Dendritic cell treated with granulocyte-macrophage colony-stimulating factor and Interleukin-4, amounts not matched to agents 40 ng/mL and 50 ng/mL, for 4 days (primary cell): ENCODE data around the gene CEL.
"Not testable (repeated sequence)": the region's sequence is repeated elsewhere in the genome, so short reads cannot be mapped to it uniquely, and the experiment has no call there.

Source experiments
- H3K27ac Mint-ChIP-seq: one replicate; pipeline ENCODE4 v1.8.0; 2022; ENCODE audit warnings: mild to moderate bottlenecking, mixed read lengths
- H3K27me3 Mint-ChIP-seq: one replicate; pipeline ENCODE4 v1.8.0; 2022; ENCODE audit warnings: mild to moderate bottlenecking, mixed read lengths
- H3K36me3 Mint-ChIP-seq: one replicate; pipeline ENCODE4 v1.8.0; 2022; ENCODE audit warnings: low read depth, mixed read lengths
- H3K4me1 Mint-ChIP-seq: one replicate; pipeline ENCODE4 v1.8.0; 2022; ENCODE audit warnings: low read depth, mixed read lengths
- H3K4me3 Mint-ChIP-seq: one replicate; pipeline ENCODE4 v1.8.0; 2022; ENCODE audit warnings: mild to moderate bottlenecking, moderate library complexity, mixed read lengths
- H3K9me3 Mint-ChIP-seq: one replicate; pipeline ENCODE4 v1.8.0; 2022; ENCODE audit warnings: mixed read lengths
- intact Hi-C: fragments of 100-400 bp; cut with micrococcal nuclease; formaldehyde crosslinking; loops from one replicate; pipeline ENCODE4 v1.15.0; 2022

CEL gene

GRCh38 chr9:133075925-133076630 is 14.3 kb downstream of the CEL start:
- no peak overlapping the region for H3K27ac Mint-ChIP-seq
- no peaks in the 10 kb centered on the region for H3K9me3 Mint-ChIP-seq
- no peak overlapping the region for H3K4me3 Mint-ChIP-seq
- no peaks in the 10 kb centered on the region for H3K4me1 Mint-ChIP-seq
- peaks cover 6% of the 10 kb centered on the region for H3K27me3 Mint-ChIP-seq
- H3K36me3 Mint-ChIP-seq, result no peaks in the 10 kb centered on the region
- intact Hi-C loops, result no loop called here

DNA sequence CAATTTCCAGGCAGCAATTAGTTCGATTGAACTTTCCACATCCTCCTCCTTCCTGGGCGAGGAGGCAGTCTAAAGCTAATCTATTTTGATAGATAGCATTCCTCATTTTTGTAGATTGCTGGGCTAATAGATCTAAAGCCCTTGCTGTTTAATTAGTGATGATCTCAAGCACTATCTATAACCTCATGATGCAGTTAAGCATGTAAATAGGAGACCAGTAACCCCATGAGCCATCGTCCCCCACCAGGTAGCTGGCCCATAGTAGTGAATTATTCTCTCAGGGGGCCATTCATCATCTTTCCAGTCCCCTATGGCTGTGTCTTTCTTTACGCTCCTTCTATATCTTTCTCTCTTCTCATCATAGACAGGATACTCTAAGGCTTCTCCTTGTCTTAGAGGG is 14.9 kb downstream of the CEL start:
- Mint-ChIP-seq H3K4me3 (no peak overlapping the region), H3K27ac (no peak overlapping the region), H3K4me1 (no peaks in the 10 kb centered on the region), H3K36me3 (no peaks in the 10 kb centered on the region), H3K9me3 (no peaks in the 10 kb centered on the region), H3K27me3 (peaks cover 9% of the 10 kb centered on the region)
- intact Hi-C loops, result no loop called here

DNA sequence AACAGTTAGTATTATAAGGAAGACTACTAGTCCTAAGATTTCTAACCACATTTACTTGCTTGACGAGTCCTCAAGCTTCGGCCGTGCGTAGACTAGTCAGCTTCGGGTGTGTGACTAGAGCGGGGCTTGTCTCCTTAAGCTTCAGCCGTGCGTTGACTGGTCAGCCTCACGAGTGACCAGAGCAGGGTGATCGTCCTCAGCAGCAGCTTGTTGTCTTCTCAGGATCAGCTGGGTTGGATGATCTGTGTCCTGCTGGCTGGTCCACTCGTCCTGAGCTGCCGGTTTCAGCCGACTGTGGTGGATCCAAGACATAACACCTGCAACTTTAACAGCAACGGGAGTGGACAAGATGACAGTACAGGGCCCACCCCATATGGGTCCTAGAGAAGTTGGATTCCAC is 16.7 kb downstream of the CEL start:
- no peaks in the 10 kb centered on the region for H3K4me1 Mint-ChIP-seq
- H3K27me3 Mint-ChIP-seq, result peaks cover 9% of the 10 kb centered on the region
- no peaks in the 10 kb centered on the region for H3K36me3 Mint-ChIP-seq
- H3K27ac Mint-ChIP-seq, result no peak overlapping the region
- intact Hi-C loops, result no loop called here
- H3K4me3 Mint-ChIP-seq, result no peak overlapping the region
- H3K9me3 Mint-ChIP-seq, result no peaks in the 10 kb centered on the region

GRCh38 chr9:133080161-133080560 is 18.4 kb downstream of the CEL start:
- peaks cover 10% of the 10 kb centered on the region for H3K27me3 Mint-ChIP-seq
- no peak overlapping the region for H3K27ac Mint-ChIP-seq
- intact Hi-C loops, result no loop called here

DNA sequence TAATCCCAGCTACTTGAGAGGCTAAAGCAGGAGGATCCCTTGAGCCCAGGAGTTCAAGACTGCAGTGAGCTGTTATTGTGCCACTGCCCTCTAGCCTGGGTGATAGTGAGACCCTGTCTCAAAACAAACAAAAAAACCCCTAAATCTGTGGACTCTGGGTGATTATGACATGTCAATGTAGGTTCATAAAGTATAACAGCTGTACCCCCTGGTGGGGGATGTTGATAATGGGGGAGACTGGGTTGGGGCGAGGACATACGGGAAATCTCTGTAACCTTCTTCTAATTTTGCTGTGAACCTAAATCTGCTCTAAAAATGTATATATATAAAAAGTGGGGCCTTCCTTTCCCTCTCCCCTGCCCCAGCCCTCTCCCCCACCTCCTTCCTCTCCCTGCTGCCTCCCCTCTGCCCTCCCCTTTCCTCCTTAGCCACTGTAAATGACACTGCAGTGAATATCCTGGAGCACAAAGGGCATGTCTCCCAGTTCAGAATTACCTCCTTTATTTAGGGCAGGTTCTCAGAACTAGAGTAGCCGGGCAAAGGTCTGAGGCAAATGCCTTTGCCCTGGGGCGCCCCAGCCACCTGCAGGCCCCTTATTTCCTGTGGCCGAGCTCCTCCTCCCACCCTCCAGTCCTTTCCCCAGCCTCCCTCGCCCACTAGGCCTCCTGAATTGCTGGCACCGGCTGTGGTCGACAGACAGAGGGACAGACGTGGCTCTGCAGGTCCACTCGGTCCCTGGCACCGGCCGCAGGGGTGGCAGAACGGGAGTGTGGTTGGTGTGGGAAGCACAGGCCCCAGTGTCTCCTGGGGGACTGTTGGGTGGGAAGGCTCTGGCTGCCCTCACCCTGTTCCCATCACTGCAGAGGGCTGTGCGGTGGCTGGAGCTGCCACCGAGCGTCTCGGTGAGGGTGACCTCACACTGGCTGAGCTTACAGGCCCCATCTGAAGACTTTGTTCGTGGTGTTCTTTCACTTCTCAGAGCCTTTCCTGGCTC is 19.3 kb downstream of the CEL start:
- intact Hi-C loops, H3K4me1 Mint-ChIP-seq, H3K4me3 Mint-ChIP-seq, H3K36me3 Mint-ChIP-seq, H3K27ac Mint-ChIP-seq, H3K27me3 Mint-ChIP-seq, H3K9me3 Mint-ChIP-seq: not testable (repeated sequence)

More at GRCh38 chr9:133080161-133080560, 18.4 kb downstream of the CEL start:
- Mint-ChIP-seq H3K9me3 (no peaks in the 10 kb centered on the region), H3K4me1 (no peaks in the 10 kb centered on the region), H3K4me3 (no peak overlapping the region), H3K36me3 (no peaks in the 10 kb centered on the region)

GRCh38 chr9:133081957-133082644 is 20.3 kb downstream of the CEL start:
- H3K9me3 Mint-ChIP-seq, H3K4me1 Mint-ChIP-seq, H3K27ac Mint-ChIP-seq: not testable (repeated sequence)

GRCh38 chr9:133083688-133084087 is 21.9 kb downstream of the CEL start:
- not testable (repeated sequence) for H3K4me1 Mint-ChIP-seq, H3K27me3 Mint-ChIP-seq

More at GRCh38 chr9:133081957-133082644, 20.3 kb downstream of the CEL start:
- H3K27me3 Mint-ChIP-seq, H3K36me3 Mint-ChIP-seq, intact Hi-C loops, H3K4me3 Mint-ChIP-seq: not testable (repeated sequence)

DNA sequence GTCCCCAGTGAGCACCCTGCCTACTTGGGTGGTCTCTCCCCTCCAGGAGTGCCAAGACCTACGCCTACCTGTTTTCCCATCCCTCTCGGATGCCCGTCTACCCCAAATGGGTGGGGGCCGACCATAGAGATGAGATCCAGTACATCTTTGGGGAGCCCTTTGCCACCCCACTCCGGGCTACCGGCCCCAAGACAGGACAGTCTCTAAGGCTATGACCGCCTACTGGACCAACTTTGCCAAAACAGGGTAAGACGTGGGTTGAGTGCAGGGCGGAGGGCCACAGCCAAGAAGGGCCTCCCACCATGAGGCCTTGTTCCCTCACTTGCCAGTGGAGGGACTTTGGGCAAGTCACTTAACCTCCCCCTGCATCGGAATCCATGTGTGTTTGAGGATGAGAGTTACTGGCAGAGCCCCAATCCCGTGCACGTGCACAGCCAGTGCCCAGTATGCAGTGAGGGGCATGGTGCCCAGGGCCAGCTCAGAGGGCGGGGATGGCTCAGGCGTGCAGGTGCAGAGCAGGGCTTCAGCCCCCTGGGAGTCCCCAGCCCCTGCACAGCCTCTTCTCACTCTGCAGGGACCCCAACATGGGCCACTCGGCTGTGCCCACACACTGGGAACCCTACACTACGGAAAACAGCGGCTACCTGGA is 24.6 kb downstream of the CEL start:
- H3K4me3 Mint-ChIP-seq, H3K27me3 Mint-ChIP-seq, H3K4me1 Mint-ChIP-seq, H3K27ac Mint-ChIP-seq, H3K9me3 Mint-ChIP-seq, H3K36me3 Mint-ChIP-seq, intact Hi-C loops: not testable (repeated sequence)

More at GRCh38 chr9:133083688-133084087, 21.9 kb downstream of the CEL start:
- H3K4me3 Mint-ChIP-seq, H3K27ac Mint-ChIP-seq, H3K9me3 Mint-ChIP-seq, H3K36me3 Mint-ChIP-seq, intact Hi-C loops: not testable (repeated sequence)

DNA sequence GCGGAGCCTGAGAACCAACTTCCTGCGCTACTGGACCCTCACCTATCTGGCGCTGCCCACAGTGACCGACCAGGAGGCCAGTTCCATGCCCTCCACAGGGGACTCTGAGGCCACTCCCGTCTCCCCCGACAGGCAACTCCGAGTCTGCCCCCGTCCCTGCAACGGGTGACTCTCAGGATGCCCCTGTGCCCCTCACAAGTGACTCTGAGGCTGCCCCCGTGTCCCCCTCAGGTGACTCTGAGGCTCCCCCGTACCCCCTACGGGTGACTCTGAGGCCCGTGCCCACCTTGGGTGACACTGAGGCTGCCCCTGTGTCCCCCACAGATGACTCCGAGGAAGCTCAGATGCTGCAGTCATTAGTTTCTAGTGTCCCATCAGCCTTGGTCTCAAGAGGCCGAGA is 25.1 kb downstream of the CEL start:
- Mint-ChIP-seq H3K36me3 (no peaks in the 10 kb centered on the region), H3K4me1 (no peaks in the 10 kb centered on the region), H3K9me3 (no peaks in the 10 kb centered on the region), H3K27ac (no peak overlapping the region), H3K4me3 (no peak overlapping the region), H3K27me3 (peaks cover 4% of the 10 kb centered on the region)
- intact Hi-C loops, result no loop called here

GRCh38 chr9:133087429-133088145 is 25.8 kb downstream of the CEL start:
- Mint-ChIP-seq H3K36me3 (no peaks in the 10 kb centered on the region), H3K27ac (no peak overlapping the region), H3K27me3 (peaks cover 3% of the 10 kb centered on the region), H3K9me3 (no peaks in the 10 kb centered on the region), H3K4me3 (no peak overlapping the region), H3K4me1 (no peaks in the 10 kb centered on the region)
- intact Hi-C loops, result no loop called here

- Mint-ChIP-seq H3K36me3 (no peaks in the 10 kb centered on the region), H3K4me3 (no peak overlapping the region), H3K27me3 (peaks cover 3% of the 10 kb centered on the region), H3K27ac (no peak overlapping the region), H3K4me1 (no peaks in the 10 kb centered on the region), H3K9me3 (no peaks in the 10 kb centered on the region)
- intact Hi-C loops, result no loop called here
These were observed 26.5 kb downstream of the CEL start for GRCh38 chr9:133088146-133088750.

DNA sequence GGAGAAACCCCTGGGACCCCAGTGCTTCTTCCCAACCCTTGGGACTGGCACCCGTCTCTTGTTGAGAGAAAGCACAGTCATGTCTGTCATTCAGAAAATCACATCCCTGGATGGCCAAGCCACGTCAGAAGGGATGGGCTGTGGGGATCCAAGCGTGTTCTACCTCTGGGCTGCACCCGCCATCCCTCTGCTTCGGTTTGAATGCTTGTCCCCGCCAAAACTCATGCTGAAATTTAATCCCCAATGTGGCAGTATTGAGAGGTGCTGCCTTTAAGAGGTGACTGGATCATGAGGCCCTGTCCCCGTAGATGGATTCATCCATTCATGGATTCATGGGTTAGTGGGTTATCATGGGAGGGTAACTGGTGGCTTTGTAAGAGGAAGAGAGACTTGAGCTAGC is 27.0 kb downstream of the CEL start:
- Mint-ChIP-seq H3K27me3 (peaks cover under 1% of the 10 kb centered on the region), H3K4me1 (no peaks in the 10 kb centered on the region), H3K27ac (no peak overlapping the region), H3K9me3 (no peaks in the 10 kb centered on the region), H3K36me3 (no peaks in the 10 kb centered on the region), H3K4me3 (no peak overlapping the region)
- intact Hi-C loops, result no loop called here

DNA sequence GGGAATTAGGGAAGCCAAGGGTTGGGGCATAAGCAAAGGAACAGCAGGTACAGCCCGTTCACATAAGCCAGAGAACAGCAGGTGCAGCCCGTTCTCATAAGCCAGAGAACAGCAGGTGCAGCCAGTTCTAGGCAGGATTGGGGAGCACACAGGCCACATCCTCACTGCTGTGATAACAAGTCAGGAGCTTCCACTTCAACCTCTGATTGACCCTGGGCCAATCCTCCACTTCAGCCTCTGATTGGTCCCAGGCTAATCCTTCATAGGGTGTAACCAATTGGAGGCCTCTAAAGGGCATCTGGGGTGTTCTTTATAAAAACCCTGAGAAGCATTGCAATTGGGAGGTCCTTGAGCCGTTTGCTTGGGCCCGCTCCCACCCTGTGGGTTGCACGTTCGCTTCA is 27.5 kb downstream of the CEL start:
- Mint-ChIP-seq H3K4me1 (no peaks in the 10 kb centered on the region), H3K9me3 (no peaks in the 10 kb centered on the region), H3K27ac (no peak overlapping the region), H3K27me3 (no peaks in the 10 kb centered on the region), H3K4me3 (no peak overlapping the region), H3K36me3 (no peaks in the 10 kb centered on the region)
- intact Hi-C loops, result no loop called here
